B cell (primary cell): ENCODE data around the gene CCDC117. TPM values are rescaled to one million over a fixed set of nuclear protein-coding genes. Genes with fewer than 3 reads are reported as not detected.

Experiments used
- ATAC-seq: fragments of 200-7000 bp; cut with Tn5 transposase; one replicate; pipeline ENCODE4 v1.10.0; 2021; ENCODE audit warnings: low read depth, mild to moderate bottlenecking, moderate number of reproducible peaks, moderate library complexity
- CTCF ChIA-PET: fragments of 350-600 bp; sonication (Branson Sonifier 250); formaldehyde crosslinking; loops from one replicate; lab custom pipeline; 2021; ENCODE audit warnings: antibody characterized with exemption, inconsistent platforms; lab: Charles Lee
- POLR2A ChIA-PET: fragments of 350-600 bp; sonication (Branson Sonifier 250); formaldehyde crosslinking; loops from one replicate; lab custom pipeline; 2021; ENCODE audit warnings: antibody characterized with exemption; lab: Charles Lee
- DNase-seq: peaks from one replicate; pipeline ENCODE4 v3.0.0; 2013
- H2AFZ ChIP-seq: 2 replicates; pipeline ENCODE4 v1.6.1; 2012; ENCODE audit warnings: mild to moderate bottlenecking, low read depth, low read length; ENCODE audit not compliant: insufficient read depth, poor library complexity, severe bottlenecking
- H3K27ac ChIP-seq, 2 donors: 1 replicate in 1 of 2; 2 replicates in 1 of 2; pipeline ENCODE4 v1.5.1; 2012 to 2013; ENCODE audit warnings: low read length in 2 of 2, mild to moderate bottlenecking in 2 of 2, moderate library complexity in 1 of 2
- H3K27me3 ChIP-seq, 4 experiments: fragments of 200-600 bp in 1 of 4; sonication (generic) in 1 of 4; replicated peaks in 1 of 4; 1 replicate in 2 of 4; 2 replicates in 2 of 4; pipeline versions ENCODE4 v1.6.1 to v1.7.0; 2013 to 2016; ENCODE audit warnings: low read length in 3 of 4, mild to moderate bottlenecking in 2 of 4, mixed read lengths in 1 of 4, moderate library complexity in 1 of 4; ENCODE audit not compliant: insufficient read depth in 4 of 4, control insufficient read depth in 3 of 4; ENCODE audit errors: control extremely low read depth in 1 of 4
- H3K36me3 ChIP-seq, 2 experiments: replicated peaks in 1 of 2; 1 replicate in 1 of 2; 2 replicates in 1 of 2; pipeline versions ENCODE4 v1.6.1 to v1.7.1; 2013; ENCODE audit warnings: low read length in 1 of 2; ENCODE audit not compliant: insufficient read depth in 2 of 2, control insufficient read depth in 1 of 2; ENCODE audit errors: control extremely low read depth in 1 of 2, extremely low read depth in 1 of 2
- H3K4me1 ChIP-seq, 2 donors: fragments of 200-600 bp in 1 of 2; sonication (generic) in 1 of 2; 1 replicate in 1 of 2; 2 replicates in 1 of 2; pipeline versions ENCODE4 v1.5.1 to v1.6.1; 2013 to 2017; ENCODE audit warnings: low read length in 2 of 2; ENCODE audit not compliant: control insufficient read depth in 2 of 2, insufficient read depth in 2 of 2
- H3K4me2 ChIP-seq: replicated peaks from 2 replicates; pipeline ENCODE3; 2012; ENCODE audit warnings: mild to moderate bottlenecking, low read depth, low read length; ENCODE audit not compliant: poor library complexity, severe bottlenecking
- H3K4me3 ChIP-seq, 5 experiments: fragments of 200-600 bp in 1 of 5; sonication (generic) in 1 of 5; 1 replicate in 3 of 5; 2 replicates in 2 of 5; pipeline versions ENCODE4 v1.5.1 to v1.7.0; 2011 to 2016; ENCODE audit warnings: low read length in 4 of 5, mild to moderate bottlenecking in 4 of 5, low read depth in 2 of 5, control low read depth in 1 of 5, moderate library complexity in 1 of 5; ENCODE audit not compliant: insufficient read depth in 1 of 5; ENCODE audit errors: control extremely low read depth in 1 of 5, extremely low read depth in 1 of 5
- H3K79me2 ChIP-seq: fragments of 200-600 bp; sonication (generic); one replicate; pipeline ENCODE4 v1.6.0; 2016; ENCODE audit warnings: low read length; ENCODE audit not compliant: control insufficient read depth, insufficient read depth
- H3K9ac ChIP-seq: fragments of 200-600 bp; sonication (generic); 2 replicates; pipeline ENCODE4 v1.6.1; 2017; ENCODE audit warnings: mild to moderate bottlenecking, low read length, moderate library complexity
- H3K9me3 ChIP-seq, 3 donors: one replicate each; pipeline versions ENCODE4 v1.6.1 to v1.7.1; 2013; ENCODE audit warnings: low read length in 2 of 3; ENCODE audit not compliant: control insufficient read depth in 2 of 3, insufficient read depth in 1 of 3; ENCODE audit errors: control extremely low read depth in 1 of 3
- H4K20me1 ChIP-seq: 2 replicates; pipeline ENCODE4 v1.6.0; 2012; ENCODE audit warnings: mild to moderate bottlenecking, low read length; ENCODE audit not compliant: insufficient read depth, control insufficient read depth, poor library complexity, severe bottlenecking
- H3K27ac Mint-ChIP-seq: one replicate; pipeline ENCODE4 v1.8.0; 2021; ENCODE audit warnings: mixed read lengths
- H3K27me3 Mint-ChIP-seq: one replicate; pipeline ENCODE4 v1.8.0; 2021; ENCODE audit warnings: mixed read lengths
- H3K4me1 Mint-ChIP-seq: one replicate; pipeline ENCODE4 v1.8.0; 2021; ENCODE audit warnings: mixed read lengths
- H3K4me3 Mint-ChIP-seq: one replicate; pipeline ENCODE4 v1.8.0; 2021; ENCODE audit warnings: mixed read lengths
- H3K9me3 Mint-ChIP-seq: one replicate; pipeline ENCODE4 v1.8.0; 2022; ENCODE audit warnings: mixed read lengths; ENCODE audit not compliant: insufficient read depth
- EZH2 ChIP-seq: IDR thresholded peaks from 2 replicates; pipeline ENCODE4 v1.6.1; 2012; ENCODE audit warnings: borderline replicate concordance, low read depth, mild to moderate bottlenecking, moderate library complexity, low read length; ENCODE audit not compliant: insufficient read depth, poor library complexity, severe bottlenecking
- WGBS: methylation state at CpG from one replicate; pipeline ENCODE4 v1.1.5; 2013; ENCODE audit warnings: missing lambda C conversion rate; ENCODE audit not compliant: insufficient coverage; 5-methylcytosine and 5-hydroxymethylcytosine counted together
- intact Hi-C: fragments of 100-400 bp; cut with micrococcal nuclease; formaldehyde crosslinking; loops from one replicate; pipeline ENCODE4 v1.10.0; 2022
- polyA plus RNA-seq: library from polyadenylated mRNA; depleted of rRNA; stranded (reverse); fragments of >200 nt; gene quantifications from 2 replicates; pipeline ENCODE4 v1.2.3, GENCODE V29; 2012
- total RNA-seq, 2 donors: library from RNA; stranded (reverse); fragments of 120-200 nt in 1 of 2; gene quantifications; 1 replicate in 1 of 2; 2 replicates in 1 of 2; pipeline versions ENCODE4 v1.2.3 to v1.2.4, GENCODE V29; 2013 to 2022
- TF ChIP-seq, protein P1 (sequence below): fragments of 200-600 bp; IDR thresholded peaks from one replicate; pipeline ENCODE4 v1.8.0; 2022; ENCODE audit warnings: antibody characterized with exemption, mild to moderate bottlenecking

CCDC117 gene
- total and polyA plus RNA-seq, 2 donors (not counting 1 experiment from before 2014, with no cell fraction given), result 7.7 to 25.6 TPM

DNA sequence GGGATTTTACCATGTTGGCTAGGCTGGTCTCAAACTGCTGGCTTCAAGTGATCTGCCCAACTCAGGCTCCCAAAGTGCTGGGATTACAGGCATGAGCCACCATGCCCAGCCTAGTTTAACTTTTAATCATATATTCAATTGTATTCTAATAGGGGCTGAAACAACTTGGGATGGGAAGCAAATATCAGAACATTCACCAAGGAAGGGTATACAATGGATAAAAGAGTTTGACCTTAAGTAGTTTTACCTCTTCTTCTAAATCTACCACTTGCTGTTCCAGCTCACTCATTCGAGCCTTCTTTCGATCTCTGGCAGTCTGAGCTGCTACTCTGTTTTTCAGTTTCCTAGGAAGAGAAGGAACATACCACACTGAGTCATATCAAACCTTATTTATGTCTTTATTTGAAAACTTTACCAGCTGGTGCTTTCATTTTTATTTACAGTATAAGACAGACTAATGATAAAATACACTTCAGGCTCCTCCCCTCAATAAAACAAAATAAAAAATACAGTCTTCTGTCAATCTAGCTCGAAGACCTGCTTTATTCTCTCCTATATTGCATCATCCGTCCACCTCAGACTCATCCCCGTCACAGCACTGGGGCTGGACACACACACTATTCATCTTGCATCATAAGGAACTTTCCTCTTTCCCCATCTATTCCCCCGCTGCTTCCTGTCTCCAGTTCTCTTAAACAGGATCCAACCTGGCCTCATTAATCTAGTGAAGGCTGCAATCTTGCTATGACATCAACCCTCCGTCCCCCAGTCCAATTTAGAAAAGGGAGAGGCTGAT, 26.5 kb downstream of the CCDC117 start:
- H2AFZ ChIP-seq, result no peak overlapping the region
- Mint-ChIP-seq H3K27me3 (no peaks in the 10 kb centered on the region), H3K4me1 (peaks cover 54% of the 10 kb centered on the region), H3K27ac (peak overlapping the region; percentile 83), H3K9me3 (no peaks in the 10 kb centered on the region), H3K4me3 (peak overlapping the region; percentile 98)
- peak overlapping the region; percentile 88 for H3K4me2 ChIP-seq
- no peak for ATAC-seq
- H3K9me3 ChIP-seq, result no peaks in the 10 kb centered on the region
- 2% methylated on average over 3 of the region's 7 CpGs for WGBS
- H3K27me3 ChIP-seq, result no peaks in the 10 kb centered on the region
- peaks cover 29% of the 10 kb centered on the region for H3K79me2 ChIP-seq
- no peaks in the 10 kb centered on the region for H4K20me1 ChIP-seq
- peak overlapping the region; percentile 71 to 98 (median 90) for H3K4me3 ChIP-seq
- H3K27ac ChIP-seq, result peak overlapping the region; percentile 63 to 96
- intact Hi-C loops, result no loop called here
- peak overlapping the region; percentile 99 for H3K9ac ChIP-seq
- POLR2A ChIA-PET, result interaction anchor here (0.6 to 1.6 kb wide), 4 partner anchors 10 to 27 kb away, joined by 3 to 8 read pairs (median 4); no protein-coding TSS in a partner anchor
- H3K4me1 ChIP-seq, result peaks cover 27 to 40% of the 10 kb centered on the region in 2 donors
- peaks cover 10 to 29% of the 10 kb centered on the region in 2 experiments for H3K36me3 ChIP-seq
- TF ChIP-seq, protein P1, sequence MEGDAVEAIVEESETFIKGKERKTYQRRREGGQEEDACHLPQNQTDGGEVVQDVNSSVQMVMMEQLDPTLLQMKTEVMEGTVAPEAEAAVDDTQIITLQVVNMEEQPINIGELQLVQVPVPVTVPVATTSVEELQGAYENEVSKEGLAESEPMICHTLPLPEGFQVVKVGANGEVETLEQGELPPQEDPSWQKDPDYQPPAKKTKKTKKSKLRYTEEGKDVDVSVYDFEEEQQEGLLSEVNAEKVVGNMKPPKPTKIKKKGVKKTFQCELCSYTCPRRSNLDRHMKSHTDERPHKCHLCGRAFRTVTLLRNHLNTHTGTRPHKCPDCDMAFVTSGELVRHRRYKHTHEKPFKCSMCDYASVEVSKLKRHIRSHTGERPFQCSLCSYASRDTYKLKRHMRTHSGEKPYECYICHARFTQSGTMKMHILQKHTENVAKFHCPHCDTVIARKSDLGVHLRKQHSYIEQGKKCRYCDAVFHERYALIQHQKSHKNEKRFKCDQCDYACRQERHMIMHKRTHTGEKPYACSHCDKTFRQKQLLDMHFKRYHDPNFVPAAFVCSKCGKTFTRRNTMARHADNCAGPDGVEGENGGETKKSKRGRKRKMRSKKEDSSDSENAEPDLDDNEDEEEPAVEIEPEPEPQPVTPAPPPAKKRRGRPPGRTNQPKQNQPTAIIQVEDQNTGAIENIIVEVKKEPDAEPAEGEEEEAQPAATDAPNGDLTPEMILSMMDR, result no peak
- TF ChIP-seq EZH2, result no peak
- peak; percentile 30 for DNase-seq
- CTCF ChIA-PET, result interaction anchor here (0.7 to 2.4 kb wide), 4 partner anchors 9 to 206 kb away, joined by 3 to 13 read pairs (median 4); no protein-coding TSS in a partner anchor
